H9 (cell line): Measurements from ENCODE around the gene SLC35B1. TPM values are rescaled to one million over a fixed set of nuclear protein-coding genes. Genes with fewer than 3 reads are reported as not detected.

ENCODE experiments used
- DNase-seq: peaks from one replicate; pipeline ENCODE4 v3.0.0-alpha.2; 2017
- H2AFZ ChIP-seq: one replicate; pipeline ENCODE4 v1.6.1; 2013; ENCODE audit warnings: mild to moderate bottlenecking, low read length, control low read depth, moderate library complexity
- H2AK5ac ChIP-seq: 2 replicates; pipeline ENCODE4 v1.6.1; 2013; ENCODE audit warnings: low read length, control low read depth, mixed read lengths; ENCODE audit not compliant: insufficient read length
- H2BK120ac ChIP-seq: one replicate; pipeline ENCODE4 v1.6.1; 2013; ENCODE audit warnings: low read depth, mild to moderate bottlenecking, low read length, control low read depth, inconsistent platforms; ENCODE audit not compliant: poor library complexity, severe bottlenecking
- H2BK12ac ChIP-seq: 2 replicates; pipeline ENCODE4 v1.6.1; 2013; ENCODE audit warnings: low read length, control low read depth, mixed read lengths, low read depth; ENCODE audit not compliant: insufficient read length
- H2BK15ac ChIP-seq: 2 replicates; pipeline ENCODE4 v1.6.1; 2013; ENCODE audit warnings: low read depth, low read length, control low read depth
- H2BK20ac ChIP-seq: one replicate; pipeline ENCODE4 v1.6.1; 2013; ENCODE audit warnings: low read depth, mild to moderate bottlenecking, low read length, control low read depth, inconsistent platforms; ENCODE audit not compliant: poor library complexity, severe bottlenecking
- H2BK5ac ChIP-seq: 2 replicates; pipeline ENCODE4 v1.6.1; 2013; ENCODE audit warnings: low read length, control low read depth, mixed read lengths; ENCODE audit not compliant: insufficient read length
- H3K14ac ChIP-seq: 2 replicates; pipeline ENCODE4 v1.6.1; 2013; ENCODE audit warnings: low read length, control low read depth; ENCODE audit not compliant: insufficient read depth
- H3K18ac ChIP-seq: 2 replicates; pipeline ENCODE4 v1.6.1; 2013; ENCODE audit warnings: low read depth, mild to moderate bottlenecking, mixed read lengths, low read length, control low read depth; ENCODE audit not compliant: insufficient read length
- H3K23ac ChIP-seq: 2 replicates; pipeline ENCODE4 v1.6.1; 2013; ENCODE audit warnings: low read length, control low read depth, mixed read lengths, low read depth; ENCODE audit not compliant: insufficient read length
- H3K23me2 ChIP-seq: 2 replicates; pipeline ENCODE4 v1.6.1; 2013; ENCODE audit warnings: low read depth, mild to moderate bottlenecking, mixed read lengths, low read length, control low read depth; ENCODE audit not compliant: insufficient read length, poor library complexity, severe bottlenecking
- H3K27ac ChIP-seq: 2 replicates; pipeline ENCODE4 v1.5.1; 2013; ENCODE audit warnings: low read length, control low read depth, mixed read lengths, low read depth; ENCODE audit not compliant: insufficient read length
- H3K27me3 ChIP-seq: 2 replicates; pipeline ENCODE4 v1.6.1; 2013; ENCODE audit warnings: low read length, control low read depth, inconsistent platforms; ENCODE audit not compliant: insufficient read depth
- H3K4ac ChIP-seq: 2 replicates; pipeline ENCODE4 v1.6.1; 2013; ENCODE audit warnings: low read depth, mild to moderate bottlenecking, control low read depth, inconsistent platforms, low read length, moderate library complexity
- H3K4me1 ChIP-seq: 2 replicates; pipeline ENCODE4 v1.6.1; 2013; ENCODE audit warnings: low read length, control low read depth, inconsistent platforms; ENCODE audit not compliant: insufficient read depth
- H3K4me2 ChIP-seq: 2 replicates; pipeline ENCODE4 v1.6.1; 2013; ENCODE audit warnings: low read length, control low read depth, mixed read lengths; ENCODE audit not compliant: insufficient read length, insufficient read depth
- H3K56ac ChIP-seq: 2 replicates; pipeline ENCODE4 v1.6.1; 2013; ENCODE audit warnings: low read depth, mild to moderate bottlenecking, mixed read lengths, low read length, control low read depth; ENCODE audit not compliant: insufficient read length
- H3K79me1 ChIP-seq: 2 replicates; pipeline ENCODE4 v1.6.1; 2013; ENCODE audit warnings: low read depth, mild to moderate bottlenecking, moderate library complexity, low read length, control low read depth, inconsistent platforms; ENCODE audit not compliant: insufficient read depth, poor library complexity, severe bottlenecking
- H3K79me2 ChIP-seq: 2 replicates; pipeline ENCODE4 v1.6.1; 2013; ENCODE audit warnings: low read length, control low read depth, inconsistent platforms; ENCODE audit not compliant: insufficient read depth
- H3K9ac ChIP-seq: 2 replicates; pipeline ENCODE4 v1.6.1; 2013; ENCODE audit warnings: low read length, control low read depth, mixed read lengths; ENCODE audit not compliant: insufficient read length; ENCODE audit errors: extremely low read depth
- H3K9me3 ChIP-seq: one replicate; pipeline ENCODE4 v1.6.1; 2013; ENCODE audit warnings: low read depth, low read length, inconsistent platforms; ENCODE audit not compliant: control insufficient read depth
- H3T11ph ChIP-seq: one replicate; pipeline ENCODE4 v1.6.1; 2013; ENCODE audit warnings: mild to moderate bottlenecking, low read length, control low read depth, inconsistent platforms
- H4K20me1 ChIP-seq: one replicate; pipeline ENCODE4 v1.6.1; 2013; ENCODE audit not compliant: control insufficient read depth, insufficient read length, insufficient read depth
- H4K5ac ChIP-seq: 2 replicates; pipeline ENCODE4 v1.6.1; 2013; ENCODE audit warnings: low read depth, mild to moderate bottlenecking, mixed read lengths, low read length, control low read depth; ENCODE audit not compliant: insufficient read length
- H4K8ac ChIP-seq: replicated peaks from 2 replicates; pipeline ENCODE4 v1.6.1; 2013; ENCODE audit warnings: low read length, control low read depth, mixed read lengths, low read depth; ENCODE audit not compliant: insufficient read length
- H4K91ac ChIP-seq: 2 replicates; pipeline ENCODE4 v1.6.1; 2013; ENCODE audit warnings: low read depth, mild to moderate bottlenecking, moderate library complexity, mixed read lengths, low read length, control low read depth; ENCODE audit not compliant: insufficient read length
- H3K27ac Mint-ChIP-seq, 3 experiments: 2 replicates in 2 of 3; 3 replicates in 1 of 3; pipeline ENCODE4 v1.8.0; 2020 to 2021; ENCODE audit warnings: mixed read lengths in 3 of 3, mild to moderate bottlenecking in 1 of 3, moderate library complexity in 1 of 3
- H3K27me3 Mint-ChIP-seq: 2 replicates; pipeline ENCODE4 v1.8.0; 2021; ENCODE audit warnings: low read depth, mild to moderate bottlenecking, moderate library complexity, mixed read lengths
- H3K36me3 Mint-ChIP-seq, 3 experiments: 2 replicates in 2 of 3; 3 replicates in 1 of 3; pipeline ENCODE4 v1.8.0; 2020 to 2021; ENCODE audit warnings: low read depth in 3 of 3, mixed read lengths in 3 of 3; ENCODE audit not compliant: insufficient read depth in 1 of 3
- H3K4me1 Mint-ChIP-seq, 2 experiments: 2 replicates each; pipeline ENCODE4 v1.8.0; 2020; ENCODE audit warnings: mixed read lengths in 2 of 2
- H3K4me3 Mint-ChIP-seq, 2 experiments: 2 replicates in 1 of 2; 3 replicates in 1 of 2; pipeline ENCODE4 v1.8.0; 2020 to 2021; ENCODE audit warnings: mild to moderate bottlenecking in 2 of 2, mixed read lengths in 2 of 2, moderate library complexity in 1 of 2
- H3K9me3 Mint-ChIP-seq, 2 experiments: 2 replicates in 1 of 2; 3 replicates in 1 of 2; pipeline ENCODE4 v1.8.0; 2020; ENCODE audit warnings: mild to moderate bottlenecking in 2 of 2, mixed read lengths in 2 of 2, moderate library complexity in 1 of 2
- WGBS: extraction: QIAGEN DNeasy Blood & Tissue Kit; methylation state at CpG from one replicate; pipeline ENCODE4 v1.1.7; 2013; ENCODE audit warnings: missing lambda C conversion rate, low lambda C conversion rate, mixed read lengths; ENCODE audit not compliant: insufficient read length; ENCODE audit errors: extremely low coverage; 5-methylcytosine and 5-hydroxymethylcytosine counted together
- total RNA-seq: library from RNA; stranded (reverse); gene quantifications from 2 replicates; pipeline ENCODE4 v1.2.1, GENCODE V29; 2021
- TF ChIP-seq, protein P1 (sequence below): fragments of 200-600 bp; sonication (generic); conservative IDR thresholded peaks from 3 replicates; pipeline ENCODE4 v1.8.0; 2021; ENCODE audit warnings: antibody characterized with exemption, mild to moderate bottlenecking

The SLC35B1 gene
- total RNA-seq, 1 experiment from 2014 or later = 58.9 TPM

- no peak overlapping the region for H3K18ac ChIP-seq
- Mint-ChIP-seq H3K9me3 (no peaks in the 10 kb centered on the region), H3K4me1 (no peaks in the 10 kb centered on the region), H3K4me3 (no peak overlapping the region), H3K36me3 (peaks cover 0 to 4% (median 4%) of the 10 kb centered on the region in 3 experiments; a peak in 4 of 7 replicates), H3K27ac (no peak overlapping the region; a peak in 2 of 7 replicates), H3K27me3 (no peaks in the 10 kb centered on the region)
- no peaks in the 10 kb centered on the region for H3K23me2 ChIP-seq
- H3T11ph ChIP-seq = no peak overlapping the region
- no peak overlapping the region for H4K5ac ChIP-seq
- H3K14ac ChIP-seq = no peak overlapping the region
- no peak overlapping the region for H2BK5ac ChIP-seq
- no peak overlapping the region for H3K4me2 ChIP-seq
- DNase-seq = no peak
- peaks cover 14% of the 10 kb centered on the region for H3K79me1 ChIP-seq
- H3K4ac ChIP-seq = no peak overlapping the region
- H3K56ac ChIP-seq = no peak overlapping the region
- H4K91ac ChIP-seq = no peak overlapping the region
- H3K27me3 ChIP-seq = no peaks in the 10 kb centered on the region
- TF ChIP-seq, protein P1, sequence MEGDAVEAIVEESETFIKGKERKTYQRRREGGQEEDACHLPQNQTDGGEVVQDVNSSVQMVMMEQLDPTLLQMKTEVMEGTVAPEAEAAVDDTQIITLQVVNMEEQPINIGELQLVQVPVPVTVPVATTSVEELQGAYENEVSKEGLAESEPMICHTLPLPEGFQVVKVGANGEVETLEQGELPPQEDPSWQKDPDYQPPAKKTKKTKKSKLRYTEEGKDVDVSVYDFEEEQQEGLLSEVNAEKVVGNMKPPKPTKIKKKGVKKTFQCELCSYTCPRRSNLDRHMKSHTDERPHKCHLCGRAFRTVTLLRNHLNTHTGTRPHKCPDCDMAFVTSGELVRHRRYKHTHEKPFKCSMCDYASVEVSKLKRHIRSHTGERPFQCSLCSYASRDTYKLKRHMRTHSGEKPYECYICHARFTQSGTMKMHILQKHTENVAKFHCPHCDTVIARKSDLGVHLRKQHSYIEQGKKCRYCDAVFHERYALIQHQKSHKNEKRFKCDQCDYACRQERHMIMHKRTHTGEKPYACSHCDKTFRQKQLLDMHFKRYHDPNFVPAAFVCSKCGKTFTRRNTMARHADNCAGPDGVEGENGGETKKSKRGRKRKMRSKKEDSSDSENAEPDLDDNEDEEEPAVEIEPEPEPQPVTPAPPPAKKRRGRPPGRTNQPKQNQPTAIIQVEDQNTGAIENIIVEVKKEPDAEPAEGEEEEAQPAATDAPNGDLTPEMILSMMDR = no peak
- no peak overlapping the region for H2AK5ac ChIP-seq
- no peaks in the 10 kb centered on the region for H3K9me3 ChIP-seq
- H3K23ac ChIP-seq = no peak overlapping the region
- H2BK120ac ChIP-seq = no peak overlapping the region
- H3K4me1 ChIP-seq = no peaks in the 10 kb centered on the region
- no peak overlapping the region for H2BK12ac ChIP-seq
- no peak overlapping the region for H3K9ac ChIP-seq
- no peak overlapping the region for H2BK20ac ChIP-seq
- no peak overlapping the region for H2AFZ ChIP-seq
- H4K20me1 ChIP-seq = no peaks in the 10 kb centered on the region
- H2BK15ac ChIP-seq = no peak overlapping the region
- H4K8ac ChIP-seq = no peak overlapping the region
- peaks cover 2% of the 10 kb centered on the region; the same call in 1 of the 2 replicates for H3K79me2 ChIP-seq
- no peak overlapping the region for H3K27ac ChIP-seq
- WGBS = no CpG with 5 or more reads among the region's 7 CpGs
Measured at GRCh38 chr17:49739641-49740271, 32.0 kb upstream of the SLC35B1 start.
